GM12872 (cell line): ENCODE measurements around the gene LAGE3.

Experiments used
- TF ChIP-seq, protein P1 (sequence below): IDR thresholded peaks from 3 replicates; pipeline ENCODE4 v1.5.1; 2011; ENCODE audit warnings: low read depth, mild to moderate bottlenecking, low read length, moderate library complexity; ENCODE audit not compliant: insufficient read depth

The LAGE3 gene

DNA sequence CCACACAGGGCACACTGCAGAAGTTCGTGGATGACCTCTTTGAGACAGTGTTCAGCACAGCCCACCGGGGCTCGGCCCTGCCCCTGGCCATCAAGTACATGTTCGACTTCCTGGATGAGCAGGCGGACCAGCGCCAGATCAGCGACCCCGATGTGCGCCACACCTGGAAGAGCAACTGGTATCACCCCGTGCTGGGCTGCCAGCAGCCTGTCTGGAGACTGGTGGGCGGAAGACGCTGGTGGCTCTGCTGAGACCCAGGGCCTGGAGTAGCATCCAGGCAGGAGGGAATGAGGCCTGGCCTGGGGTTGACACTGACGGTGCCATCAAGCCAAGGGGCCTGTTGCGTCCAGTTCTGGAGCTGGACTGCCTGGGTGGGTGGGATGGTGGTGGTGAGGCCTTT lies 8.6 kb downstream of the LAGE3 start:
- TF ChIP-seq, protein P1, sequence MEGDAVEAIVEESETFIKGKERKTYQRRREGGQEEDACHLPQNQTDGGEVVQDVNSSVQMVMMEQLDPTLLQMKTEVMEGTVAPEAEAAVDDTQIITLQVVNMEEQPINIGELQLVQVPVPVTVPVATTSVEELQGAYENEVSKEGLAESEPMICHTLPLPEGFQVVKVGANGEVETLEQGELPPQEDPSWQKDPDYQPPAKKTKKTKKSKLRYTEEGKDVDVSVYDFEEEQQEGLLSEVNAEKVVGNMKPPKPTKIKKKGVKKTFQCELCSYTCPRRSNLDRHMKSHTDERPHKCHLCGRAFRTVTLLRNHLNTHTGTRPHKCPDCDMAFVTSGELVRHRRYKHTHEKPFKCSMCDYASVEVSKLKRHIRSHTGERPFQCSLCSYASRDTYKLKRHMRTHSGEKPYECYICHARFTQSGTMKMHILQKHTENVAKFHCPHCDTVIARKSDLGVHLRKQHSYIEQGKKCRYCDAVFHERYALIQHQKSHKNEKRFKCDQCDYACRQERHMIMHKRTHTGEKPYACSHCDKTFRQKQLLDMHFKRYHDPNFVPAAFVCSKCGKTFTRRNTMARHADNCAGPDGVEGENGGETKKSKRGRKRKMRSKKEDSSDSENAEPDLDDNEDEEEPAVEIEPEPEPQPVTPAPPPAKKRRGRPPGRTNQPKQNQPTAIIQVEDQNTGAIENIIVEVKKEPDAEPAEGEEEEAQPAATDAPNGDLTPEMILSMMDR, result no peak

DNA sequence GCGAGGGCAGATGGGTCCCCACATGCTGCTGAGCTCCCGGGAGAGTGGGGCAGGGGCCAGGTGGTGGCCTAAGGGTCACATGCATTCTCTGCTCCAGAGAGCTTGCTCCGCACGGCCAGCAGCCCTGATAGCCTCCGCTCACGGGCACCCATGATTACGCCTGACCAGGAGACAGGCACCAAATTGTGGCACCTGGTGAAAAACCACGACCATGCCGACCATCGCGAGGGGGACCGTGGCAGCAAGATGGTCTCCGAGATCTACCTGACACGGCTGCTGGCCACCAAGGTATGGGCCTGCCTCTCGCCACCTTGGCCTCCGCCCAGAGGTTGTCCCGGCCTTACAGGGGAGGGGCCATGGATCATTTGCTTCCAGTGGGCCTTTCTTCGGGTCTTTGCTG lies 9.2 kb downstream of the LAGE3 start:
- TF ChIP-seq, protein P1, result no peak

DNA sequence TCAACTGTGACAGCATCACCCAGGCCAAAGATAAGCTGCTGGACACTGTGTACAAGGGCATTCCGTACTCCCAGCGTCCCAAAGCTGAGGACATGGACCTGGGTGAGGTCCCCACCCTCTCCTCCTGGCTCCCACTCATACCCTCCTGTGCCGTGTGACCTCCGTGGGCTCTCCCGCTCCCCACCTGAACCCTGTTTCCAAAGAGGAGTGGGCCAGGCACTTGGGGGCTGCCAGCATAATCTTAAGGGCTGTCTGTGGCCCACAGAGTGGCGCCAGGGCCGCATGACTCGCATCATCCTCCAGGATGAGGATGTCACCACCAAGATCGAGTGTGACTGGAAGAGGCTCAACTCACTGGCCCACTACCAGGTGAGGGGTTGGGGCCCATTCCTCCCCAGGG lies 10.0 kb downstream of the LAGE3 start:
- TF ChIP-seq, protein P1, result no peak

DNA sequence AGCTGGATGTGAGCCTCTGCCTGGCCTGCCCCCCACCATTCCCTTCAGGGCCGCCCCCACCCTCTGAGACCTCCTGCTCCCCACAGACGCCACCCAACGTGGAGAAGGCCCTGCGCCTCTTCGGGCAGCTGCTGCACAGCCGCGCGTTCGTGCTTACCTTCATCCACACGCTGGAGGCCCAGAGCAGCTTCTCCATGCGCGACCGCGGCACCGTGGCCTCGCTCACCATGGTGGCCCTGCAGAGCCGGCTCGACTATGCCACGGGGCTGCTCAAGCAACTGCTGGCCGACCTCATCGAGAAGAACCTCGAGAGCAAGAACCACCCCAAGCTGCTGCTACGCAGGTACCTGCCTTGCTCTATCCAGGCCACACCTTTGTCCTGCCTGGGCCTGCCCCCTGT lies 10.9 kb downstream of the LAGE3 start:
- TF ChIP-seq, protein P1, result no peak

DNA sequence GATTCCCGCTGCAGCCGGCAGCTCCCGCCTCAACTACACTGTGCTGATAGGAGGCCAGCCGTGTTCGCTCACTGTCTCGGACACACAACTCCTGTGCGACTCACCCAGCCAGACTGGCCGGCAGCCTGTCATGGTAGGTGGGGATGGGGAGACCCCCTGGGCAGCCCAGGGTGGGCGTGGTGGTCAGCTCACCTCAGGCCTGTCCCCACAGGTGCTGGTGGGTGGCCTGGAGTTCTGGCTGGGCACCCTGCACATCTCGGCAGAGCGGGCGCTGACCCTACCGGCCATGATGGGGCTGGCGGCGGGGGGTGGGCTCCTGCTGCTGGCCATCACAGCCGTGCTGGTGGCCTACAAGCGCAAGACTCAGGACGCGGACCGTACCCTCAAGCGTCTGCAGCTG lies 11.5 kb downstream of the LAGE3 start:
- TF ChIP-seq, protein P1, result no peak

DNA sequence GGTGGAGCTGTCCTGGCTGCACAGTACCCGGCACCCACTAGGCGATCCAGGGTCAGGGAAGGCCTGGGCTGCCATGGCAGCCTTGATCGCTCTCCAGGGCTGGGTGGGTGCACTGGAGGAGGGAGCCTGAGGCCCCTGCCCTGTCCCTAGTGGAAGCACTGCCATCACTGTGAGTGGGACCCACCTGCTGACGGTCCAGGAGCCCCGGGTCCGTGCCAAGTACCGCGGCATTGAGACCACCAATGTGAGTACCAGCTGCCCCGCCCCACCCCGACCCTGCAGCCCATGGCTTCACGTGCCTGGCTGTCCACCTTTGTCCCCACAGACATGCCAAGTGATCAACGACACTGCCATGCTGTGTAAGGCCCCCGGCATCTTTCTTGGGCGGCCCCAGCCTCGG lies 12.2 kb downstream of the LAGE3 start:
- TF ChIP-seq, protein P1, result no peak

DNA sequence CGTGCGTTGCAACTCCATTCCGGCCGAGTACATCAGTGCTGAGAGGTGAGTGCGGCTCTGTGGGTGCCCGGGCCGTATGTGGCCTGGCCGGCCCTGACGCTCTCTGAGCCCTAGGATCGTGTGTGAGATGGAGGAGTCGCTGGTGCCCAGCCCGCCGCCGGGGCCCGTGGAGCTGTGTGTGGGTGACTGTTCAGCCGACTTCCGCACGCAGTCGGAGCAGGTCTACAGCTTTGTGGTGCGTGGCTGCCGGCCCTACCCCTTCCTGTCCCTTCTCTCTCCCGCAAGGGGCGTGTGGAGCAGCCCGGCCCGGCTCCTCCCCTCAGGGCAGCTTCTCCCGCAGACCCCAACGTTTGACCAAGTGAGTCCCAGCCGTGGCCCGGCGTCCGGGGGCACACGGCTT lies 13.0 kb downstream of the LAGE3 start:
- TF ChIP-seq, protein P1, result no peak

DNA sequence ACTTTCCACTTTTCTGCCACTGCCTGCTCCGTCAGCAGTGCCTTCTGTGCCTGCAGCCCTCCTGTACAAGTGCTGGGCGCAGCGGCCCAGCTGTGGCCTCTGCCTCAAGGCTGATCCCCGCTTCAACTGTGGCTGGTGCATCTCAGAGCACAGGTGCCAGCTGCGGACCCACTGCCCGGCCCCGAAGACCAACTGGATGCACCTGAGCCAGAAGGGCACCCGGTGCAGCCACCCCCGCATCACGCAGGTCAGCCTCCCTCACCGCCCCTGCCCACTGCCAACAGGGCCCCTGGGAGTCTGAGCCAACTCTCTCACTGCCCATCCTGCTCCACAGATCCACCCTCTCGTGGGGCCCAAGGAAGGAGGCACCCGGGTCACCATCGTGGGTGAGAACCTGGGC lies 13.5 kb downstream of the LAGE3 start:
- TF ChIP-seq, protein P1, result no peak
